Measurements from ENCODE around the gene LHPP.

Gene LHPP

GRCh38 chr10:124512600-124512999 is 51.0 kb downstream of the LHPP start:
- Histone ChIP-seq H3K27ac (no peak overlapping the region), H3K4me3 (no peak overlapping the region), H3K36me3 (ENCODE audit: insufficient read depth, low read length) (no peaks in the 10 kb centered on the region), H3K9ac (ENCODE audit: insufficient read length) (no peak overlapping the region), H3K9me3 (ENCODE audit: low read depth, low read length) (no peaks in the 10 kb centered on the region)
- no peak for TF ChIP-seq POLR2AphosphoS5 (IDR thresholded peaks at IDR 0.05; ENCODE audit: borderline replicate concordance, low read depth, low read length)
- TF ChIP-seq EZH2 (IDR thresholded peaks at IDR 0.05) = no peak
- TF ChIP-seq FOXP2 (optimal IDR thresholded peaks at IDR 0.05; ENCODE audit: control extremely low read depth, extremely low read length, insufficient read depth) = no peak
- DNase-seq (ENCODE audit: low read depth, low spot score) = no peak

DNA sequence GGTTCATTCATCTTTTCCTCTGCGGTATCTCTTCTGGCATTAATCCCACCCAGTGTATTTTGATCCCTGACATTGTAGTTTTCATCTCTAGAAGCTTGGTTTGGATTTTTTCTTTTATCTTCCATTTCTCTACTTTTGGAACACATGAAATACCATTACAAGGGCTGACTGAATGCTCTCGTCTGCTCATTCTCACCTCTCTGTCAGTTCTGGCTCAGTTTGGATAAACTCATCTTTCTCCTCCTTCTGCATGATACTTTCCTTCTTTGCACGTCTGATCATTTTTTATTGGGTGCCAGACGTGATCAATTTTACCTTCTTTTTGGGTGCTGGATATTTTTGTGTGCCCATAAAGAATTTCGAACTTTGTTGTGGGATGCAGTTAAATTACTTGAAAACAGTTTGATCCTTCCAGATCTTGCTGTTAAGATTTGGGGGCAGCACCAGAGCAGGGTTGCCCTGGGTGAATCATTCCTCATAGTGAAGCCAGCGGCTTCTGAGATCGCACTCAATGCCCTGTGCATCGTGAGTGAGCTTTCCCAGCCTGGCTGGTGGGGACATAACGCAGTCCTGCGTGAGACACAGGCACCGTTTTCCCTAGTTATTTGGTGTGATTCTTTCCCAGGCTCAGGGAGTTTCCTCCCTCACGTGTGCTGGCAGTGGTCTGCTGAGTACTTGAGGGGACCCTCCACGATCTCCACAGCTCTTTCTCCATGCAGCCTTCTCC is 53.8 kb downstream of the LHPP start:
- Histone ChIP-seq H3K9ac (ENCODE audit: insufficient read length) (no peak overlapping the region), H3K36me3 (ENCODE audit: insufficient read depth, low read length) (no peaks in the 10 kb centered on the region), H3K9me3 (ENCODE audit: low read depth, low read length) (no peaks in the 10 kb centered on the region), H3K27ac (no peak overlapping the region), H3K4me3 (no peak overlapping the region)
- TF ChIP-seq EZH2 (IDR thresholded peaks at IDR 0.05) (no peak), FOXP2 (optimal IDR thresholded peaks at IDR 0.05; ENCODE audit: control extremely low read depth, extremely low read length, insufficient read depth) (no peak), POLR2AphosphoS5 (IDR thresholded peaks at IDR 0.05; ENCODE audit: borderline replicate concordance, low read depth, low read length) (no peak)
- DNase-seq (ENCODE audit: low read depth, low spot score) = no peak

GRCh38 chr10:124516181-124516580 is 54.6 kb downstream of the LHPP start:
- Histone ChIP-seq H3K36me3 (ENCODE audit: insufficient read depth, low read length) (no peaks in the 10 kb centered on the region), H3K9ac (ENCODE audit: insufficient read length) (no peak overlapping the region), H3K9me3 (ENCODE audit: low read depth, low read length) (no peaks in the 10 kb centered on the region), H3K4me3 (no peak overlapping the region), H3K27ac (no peak overlapping the region)
- DNase-seq (ENCODE audit: low read depth, low spot score) = no peak
- no peak for TF ChIP-seq POLR2AphosphoS5 (IDR thresholded peaks at IDR 0.05; ENCODE audit: borderline replicate concordance, low read depth, low read length)
- TF ChIP-seq EZH2 (IDR thresholded peaks at IDR 0.05) = no peak

- no peak overlapping the region for H3K27ac ChIP-seq
- H3K36me3 ChIP-seq (ENCODE audit: insufficient read depth, low read length) = no peaks in the 10 kb centered on the region
- H3K4me3 ChIP-seq = no peak overlapping the region
- DNase-seq (ENCODE audit: low read depth, low spot score) = no peak
- no peak overlapping the region for H3K9ac ChIP-seq (ENCODE audit: insufficient read length)
- H3K9me3 ChIP-seq (ENCODE audit: low read depth, low read length) = no peaks in the 10 kb centered on the region
- no peak for TF ChIP-seq POLR2AphosphoS5 (IDR thresholded peaks at IDR 0.05; ENCODE audit: borderline replicate concordance, low read depth, low read length)
- no peak for TF ChIP-seq FOXP2 (optimal IDR thresholded peaks at IDR 0.05; ENCODE audit: control extremely low read depth, extremely low read length, insufficient read depth)
- no peak for TF ChIP-seq EZH2 (IDR thresholded peaks at IDR 0.05)
Measured at GRCh38 chr10:124516746-124517397, 55.2 kb downstream of the LHPP start.

- Histone ChIP-seq H3K9ac (ENCODE audit: insufficient read length) (no peak overlapping the region), H3K9me3 (ENCODE audit: low read depth, low read length) (no peaks in the 10 kb centered on the region), H3K36me3 (ENCODE audit: insufficient read depth, low read length) (no peaks in the 10 kb centered on the region), H3K4me3 (no peak overlapping the region), H3K27ac (no peak overlapping the region)
- TF ChIP-seq FOXP2 (optimal IDR thresholded peaks at IDR 0.05; ENCODE audit: control extremely low read depth, extremely low read length, insufficient read depth) (no peak), EZH2 (IDR thresholded peaks at IDR 0.05) (no peak), POLR2AphosphoS5 (IDR thresholded peaks at IDR 0.05; ENCODE audit: borderline replicate concordance, low read depth, low read length) (no peak)
- no peak for DNase-seq (ENCODE audit: low read depth, low spot score)
Measured at GRCh38 chr10:124517461-124517860, 55.8 kb downstream of the LHPP start.

GRCh38 chr10:124517931-124518330 is 56.3 kb downstream of the LHPP start:
- no peak for TF ChIP-seq FOXP2 (optimal IDR thresholded peaks at IDR 0.05; ENCODE audit: control extremely low read depth, extremely low read length, insufficient read depth)
- TF ChIP-seq EZH2 (IDR thresholded peaks at IDR 0.05) = no peak
- TF ChIP-seq POLR2AphosphoS5 (IDR thresholded peaks at IDR 0.05; ENCODE audit: borderline replicate concordance, low read depth, low read length) = no peak
- no peak for DNase-seq (ENCODE audit: low read depth, low spot score)
- no peaks in the 10 kb centered on the region for H3K36me3 ChIP-seq (ENCODE audit: insufficient read depth, low read length)

DNA sequence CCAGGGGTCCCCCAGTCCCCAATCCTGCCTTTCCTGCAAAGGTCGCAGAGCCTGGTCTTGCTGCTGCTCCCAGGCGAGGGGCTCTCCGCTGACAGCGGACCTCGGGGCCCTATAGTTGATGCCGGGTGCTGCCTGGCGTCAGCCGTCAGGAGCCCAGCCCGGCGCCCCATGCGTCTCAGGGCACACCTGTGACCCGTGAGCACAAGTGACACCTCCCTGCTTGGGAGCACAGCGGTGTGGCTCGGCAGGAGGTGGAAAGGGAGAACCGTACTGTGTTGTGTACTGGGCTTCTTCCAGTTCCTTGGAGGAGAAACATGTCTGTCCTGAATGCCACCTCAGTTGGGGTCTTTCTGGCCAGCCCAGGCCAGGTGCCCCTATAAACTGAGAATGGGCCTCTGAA is 56.7 kb downstream of the LHPP start:
- DNase-seq (ENCODE audit: low read depth, low spot score) = no peak
- no peak overlapping the region for H3K9ac ChIP-seq (ENCODE audit: insufficient read length)
- H3K27ac ChIP-seq = no peak overlapping the region
- H3K9me3 ChIP-seq (ENCODE audit: low read depth, low read length) = no peaks in the 10 kb centered on the region
- H3K36me3 ChIP-seq (ENCODE audit: insufficient read depth, low read length) = no peaks in the 10 kb centered on the region
- TF ChIP-seq FOXP2 (optimal IDR thresholded peaks at IDR 0.05; ENCODE audit: control extremely low read depth, extremely low read length, insufficient read depth) = no peak
- TF ChIP-seq EZH2 (IDR thresholded peaks at IDR 0.05) = no peak
- no peak overlapping the region for H3K4me3 ChIP-seq

More at GRCh38 chr10:124517931-124518330, 56.3 kb downstream of the LHPP start:
- Histone ChIP-seq H3K9me3 (ENCODE audit: low read depth, low read length) (no peaks in the 10 kb centered on the region), H3K27ac (no peak overlapping the region), H3K9ac (ENCODE audit: insufficient read length) (no peak overlapping the region), H3K4me3 (no peak overlapping the region)

GRCh38 chr10:124520558-124521428 is 59.2 kb downstream of the LHPP start:
- Histone ChIP-seq H3K9me3 (ENCODE audit: low read depth, low read length) (no peaks in the 10 kb centered on the region), H3K9ac (ENCODE audit: insufficient read length) (no peak overlapping the region), H3K4me3 (no peak overlapping the region; the same call in 1 of the 2 replicates), H3K27ac (no peak overlapping the region), H3K36me3 (ENCODE audit: insufficient read depth, low read length) (no peaks in the 10 kb centered on the region)
- DNase-seq (ENCODE audit: low read depth, low spot score) = no peak
- TF ChIP-seq EZH2 (IDR thresholded peaks at IDR 0.05) = no peak
- TF ChIP-seq POLR2AphosphoS5 (IDR thresholded peaks at IDR 0.05; ENCODE audit: borderline replicate concordance, low read depth, low read length) = no peak
- no peak for TF ChIP-seq FOXP2 (optimal IDR thresholded peaks at IDR 0.05; ENCODE audit: control extremely low read depth, extremely low read length, insufficient read depth)

All from SK-N-MC (cell line).